ENCODE results near the gene SLC44A4. TPM values are rescaled to one million over a fixed set of nuclear protein-coding genes. Genes with fewer than 3 reads are reported as not detected.

The SLC44A4 gene
- total and polyA plus RNA-seq, 9 of the 15 experiments (the other 6 are each of a cell fraction or from before 2014, with no cell fraction given), result 7.9 to 18.6 (median 11.2) TPM

- TF ChIP-seq ZNF407 (IDR thresholded peaks at IDR 0.05; ENCODE audit: low read depth), result no peak
- peak; percentile 7; the same call in 1 of the 2 replicates for TF ChIP-seq STAT5A (IDR thresholded peaks at IDR 0.05; ENCODE audit: borderline replicate concordance, low read length)
- TF ChIP-seq TRIM25 (IDR thresholded peaks at IDR 0.05; ENCODE audit: borderline replicate concordance), result peak; percentile 8; the same call in 1 of the 2 replicates
- TF ChIP-seq TGIF2 (CRISPR knock-in tag; IDR thresholded peaks at IDR 0.05), result peak; percentile 79; the same call in 1 of the 2 replicates
- no peak for TF ChIP-seq MLLT1 (IDR thresholded peaks at IDR 0.05)
- TF ChIP-seq ZBTB2 (IDR thresholded peaks at IDR 0.05), result no peak
- TF ChIP-seq SNRNP70 (optimal IDR thresholded peaks at IDR 0.05; ENCODE audit: low read depth, low read length), result no peak
- TF ChIP-seq RFX5 (IDR thresholded peaks at IDR 0.05; ENCODE audit: low read depth, low read length), result no peak
Observed at GRCh38 chr6:31837369-31838113, 41.3 kb downstream of the SLC44A4 start (continued).
